ENCODE data around the gene OGFRL1.

Gene OGFRL1

DNA sequence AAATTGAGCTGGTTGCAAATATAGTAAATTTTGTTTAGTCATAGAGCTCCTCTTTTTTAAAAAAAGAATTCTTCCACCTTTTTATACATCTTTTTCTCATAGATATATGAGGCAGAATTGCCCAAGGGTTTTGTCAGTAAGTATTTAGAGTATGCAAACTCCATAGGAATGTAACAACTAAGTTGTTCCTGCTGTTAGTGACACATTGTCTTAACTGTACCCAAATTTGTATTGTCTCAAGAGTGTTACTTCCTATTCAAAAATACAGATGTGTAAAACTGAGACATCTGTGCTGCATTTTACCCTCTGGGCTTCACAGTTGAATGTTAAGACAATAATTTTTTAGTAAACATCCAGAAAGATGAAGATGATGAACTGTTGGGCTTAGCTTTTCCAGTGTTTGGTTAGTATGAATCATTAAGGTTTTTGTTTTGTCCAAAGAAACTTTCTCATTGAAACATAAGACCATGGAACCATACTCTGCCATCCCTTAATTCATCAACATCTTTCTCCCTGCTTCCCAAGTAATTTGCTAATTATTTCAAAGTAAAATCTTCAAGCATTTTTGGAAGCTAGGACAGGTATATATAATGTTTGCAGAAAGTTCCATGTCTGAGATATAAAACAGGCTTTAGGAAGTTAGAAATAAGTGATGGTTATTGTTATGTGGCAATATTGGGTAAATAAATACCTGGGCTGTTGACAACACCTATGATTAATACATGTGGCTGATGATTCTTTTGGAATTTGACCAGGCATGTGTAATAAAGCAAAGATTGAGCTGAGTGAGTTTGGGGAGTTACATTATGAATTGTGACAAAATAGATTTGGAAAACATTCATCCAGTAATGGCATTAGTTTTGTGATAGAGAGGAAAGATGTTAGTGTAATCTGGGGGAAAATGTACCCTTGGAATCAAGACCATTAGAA, 11.2 kb downstream of the OGFRL1 start:
- TF ChIP-seq EZH2phosphoT487 (IDR thresholded peaks at IDR 0.05; ENCODE audit: low read depth) (no peak), CTCF (IDR thresholded peaks at IDR 0.05; ENCODE audit: low read depth, low read length) (no peak)
- no peaks in the 10 kb centered on the region for H3K79me2 ChIP-seq (ENCODE audit: low read length)
- no peak overlapping the region for H2AFZ ChIP-seq (ENCODE audit: low read depth, low read length)
- H3K4me3 ChIP-seq (ENCODE audit: low read length), result no peak overlapping the region
- H3K4me1 ChIP-seq (ENCODE audit: low read length), result no peaks in the 10 kb centered on the region
- no peak overlapping the region for H3K9ac ChIP-seq (ENCODE audit: low read length)
- peaks cover 75% of the 10 kb centered on the region for H3K36me3 ChIP-seq (replicated peaks; ENCODE audit: low read depth, low read length)
- H4K20me1 ChIP-seq (ENCODE audit: insufficient read depth, low read length), result no peaks in the 10 kb centered on the region
- H3K9me3 ChIP-seq (ENCODE audit: insufficient read depth, low read length), result no peaks in the 10 kb centered on the region
- H3K27me3 ChIP-seq (ENCODE audit: low read depth, low read length), result no peaks in the 10 kb centered on the region
- no peak overlapping the region for H3K4me2 ChIP-seq (ENCODE audit: low read length)
- no peak overlapping the region for H3K27ac ChIP-seq (ENCODE audit: low read length)

DNA sequence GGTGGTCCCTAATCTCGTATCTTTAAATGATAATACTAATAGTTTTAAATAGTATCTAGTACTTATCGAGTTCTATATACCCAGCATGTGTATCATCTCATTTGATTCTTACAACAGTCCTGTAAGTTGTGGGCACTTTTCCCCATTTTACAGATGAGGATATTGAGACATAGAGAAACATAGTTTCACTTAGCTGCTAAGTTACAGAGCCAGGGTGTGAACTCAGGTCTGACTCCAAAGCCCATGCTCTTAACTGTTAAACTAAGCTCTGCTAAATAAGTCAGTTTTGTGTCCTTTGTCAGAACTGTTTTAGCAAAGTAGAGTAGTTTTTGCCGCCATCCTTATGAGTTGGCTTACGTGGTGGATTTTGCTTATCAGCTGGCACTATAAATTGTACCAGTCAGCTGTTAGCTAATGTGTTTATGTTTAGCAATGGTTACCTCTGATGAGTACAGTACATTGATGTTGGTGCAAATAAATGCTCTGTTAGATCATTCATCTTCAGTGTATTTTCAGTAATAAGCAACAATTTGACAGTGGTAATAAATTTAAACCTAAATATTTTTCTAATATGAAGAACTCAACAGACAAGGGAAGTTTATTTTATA, 12.1 kb downstream of the OGFRL1 start:
- Histone ChIP-seq H3K27ac (ENCODE audit: low read length) (no peak overlapping the region), H3K4me1 (ENCODE audit: low read length) (no peaks in the 10 kb centered on the region), H3K9me3 (ENCODE audit: insufficient read depth, low read length) (no peaks in the 10 kb centered on the region), H3K4me2 (ENCODE audit: low read length) (no peak overlapping the region), H3K36me3 (replicated peaks; ENCODE audit: low read depth, low read length) (peaks cover 74% of the 10 kb centered on the region), H2AFZ (ENCODE audit: low read depth, low read length) (no peak overlapping the region), H4K20me1 (ENCODE audit: insufficient read depth, low read length) (no peaks in the 10 kb centered on the region), H3K79me2 (ENCODE audit: low read length) (no peaks in the 10 kb centered on the region), H3K27me3 (ENCODE audit: low read depth, low read length) (no peaks in the 10 kb centered on the region), H3K4me3 (ENCODE audit: low read length) (no peak overlapping the region), H3K9ac (ENCODE audit: low read length) (no peak overlapping the region)
- TF ChIP-seq CTCF (IDR thresholded peaks at IDR 0.05; ENCODE audit: low read depth, low read length) (no peak), EZH2phosphoT487 (IDR thresholded peaks at IDR 0.05; ENCODE audit: low read depth) (no peak)

GRCh38 chr6:71301546-71301945, 12.9 kb downstream of the OGFRL1 start:
- Histone ChIP-seq H3K27ac (ENCODE audit: low read length) (no peak overlapping the region), H3K4me2 (ENCODE audit: low read length) (no peak overlapping the region), H3K9ac (ENCODE audit: low read length) (no peak overlapping the region), H3K79me2 (ENCODE audit: low read length) (no peaks in the 10 kb centered on the region), H3K9me3 (ENCODE audit: insufficient read depth, low read length) (no peaks in the 10 kb centered on the region), H3K4me1 (ENCODE audit: low read length) (no peaks in the 10 kb centered on the region), H3K4me3 (ENCODE audit: low read length) (no peak overlapping the region), H2AFZ (ENCODE audit: low read depth, low read length) (no peak overlapping the region), H3K27me3 (ENCODE audit: low read depth, low read length) (no peaks in the 10 kb centered on the region), H3K36me3 (replicated peaks; ENCODE audit: low read depth, low read length) (peaks cover 68% of the 10 kb centered on the region), H4K20me1 (ENCODE audit: insufficient read depth, low read length) (no peaks in the 10 kb centered on the region)
- no peak for TF ChIP-seq EZH2phosphoT487 (IDR thresholded peaks at IDR 0.05; ENCODE audit: low read depth)
- no peak for TF ChIP-seq CTCF (IDR thresholded peaks at IDR 0.05; ENCODE audit: low read depth, low read length)

- no peaks in the 10 kb centered on the region for H3K9me3 ChIP-seq (ENCODE audit: insufficient read depth, low read length)
- TF ChIP-seq EZH2phosphoT487 (IDR thresholded peaks at IDR 0.05; ENCODE audit: low read depth) (no peak), CTCF (IDR thresholded peaks at IDR 0.05; ENCODE audit: low read depth, low read length) (no peak)
- no peak overlapping the region for H3K4me3 ChIP-seq (ENCODE audit: low read length)
- H3K27ac ChIP-seq (ENCODE audit: low read length), result no peak overlapping the region
- H3K4me1 ChIP-seq (ENCODE audit: low read length), result no peaks in the 10 kb centered on the region
- H3K79me2 ChIP-seq (ENCODE audit: low read length), result no peaks in the 10 kb centered on the region
- no peak overlapping the region for H3K9ac ChIP-seq (ENCODE audit: low read length)
- no peaks in the 10 kb centered on the region for H4K20me1 ChIP-seq (ENCODE audit: insufficient read depth, low read length)
- peaks cover 7% of the 10 kb centered on the region for H3K36me3 ChIP-seq (replicated peaks; ENCODE audit: low read depth, low read length)
- H3K4me2 ChIP-seq (ENCODE audit: low read length), result no peak overlapping the region
- H3K27me3 ChIP-seq (ENCODE audit: low read depth, low read length), result no peaks in the 10 kb centered on the region
- no peak overlapping the region for H2AFZ ChIP-seq (ENCODE audit: low read depth, low read length)
These were observed 21.0 kb downstream of the OGFRL1 start for GRCh38 chr6:71309656-71310055.
